Measurements from ENCODE around the gene PIGK. TPM values are rescaled to one million over a fixed set of nuclear protein-coding genes. Genes with fewer than 3 reads are reported as not detected.
A peak's percentile ranks its signal among the peaks of the same experiment; 100 is the strongest.

The PIGK gene
- total RNA-seq, 2 donors from 2014 or later: 31.7 to 43.4 TPM

- intact Hi-C loops (cut with DNase I): no loop called here
- DNase-seq (ENCODE audit: low spot score): no peak
Measured at GRCh38 chr1:77056525-77056924, 162.7 kb downstream of the PIGK start.

- no peak for DNase-seq (ENCODE audit: low spot score)
- intact Hi-C loops (cut with DNase I): no loop called here
Measured at GRCh38 chr1:77051425-77051824, 167.8 kb downstream of the PIGK start.

GRCh38 chr1:77048615-77049005 is 170.6 kb downstream of the PIGK start:
- no peak for DNase-seq (ENCODE audit: low spot score)
- intact Hi-C loops (cut with DNase I): no loop called here

- intact Hi-C loops (cut with DNase I): no loop called here
Measured at GRCh38 chr1:77047978-77048614, 171.1 kb downstream of the PIGK start.

GRCh38 chr1:77047575-77047974 is 171.7 kb downstream of the PIGK start:
- intact Hi-C loops (cut with DNase I): no loop called here
- DNase-seq (ENCODE audit: low spot score): no peak

More at GRCh38 chr1:77047978-77048614, 171.1 kb downstream of the PIGK start:
- no peak for DNase-seq (ENCODE audit: low spot score)

GRCh38 chr1:77044133-77044849 is 174.9 kb downstream of the PIGK start:
- no peak for DNase-seq (ENCODE audit: low spot score)
- intact Hi-C loops (cut with DNase I): no loop called here

GRCh38 chr1:77040826-77041225 is 178.4 kb downstream of the PIGK start:
- intact Hi-C loops (cut with DNase I): no loop called here
- DNase-seq (ENCODE audit: low spot score): no peak

GRCh38 chr1:77039739-77040138 is 179.5 kb downstream of the PIGK start:
- intact Hi-C loops (cut with DNase I): no loop called here
- peak; percentile 83 for DNase-seq (ENCODE audit: low spot score)

GRCh38 chr1:77039111-77039510 is 180.1 kb downstream of the PIGK start:
- no peak for DNase-seq (ENCODE audit: low spot score)
- intact Hi-C loops (cut with DNase I): no loop called here

Small RNAs within 50 kb of the gene (microRNA-seq; reads per million reads assigned to microRNA genes)
- gene MIR7156 (ENCODE audit: borderline microRNAs expressed in 2 of 2): 0 reads per million in 2 donors

Other genes starting within 250 kb of the PIGK start
- gene AK5, start 62.6 kb upstream of the PIGK start, total RNA-seq: 1 to 10 TPM in 1 of 2 donors, under 1 TPM in 1; 0.93 to 3.5 TPM

Measured in posterior vena cava (tissue), 2 donors.